Fibroblast of skin of back (primary cell): ENCODE results near the gene TAF1B.

Experiments used
- DNase-seq: peaks from one replicate; pipeline ENCODE4 v3.0.0-alpha.2; 2013

Gene TAF1B

GRCh38 chr2:9808334-9809063 lies 34.8 kb upstream of the TAF1B start:
- DNase-seq: no peak

- no peak for DNase-seq
Observed at GRCh38 chr2:9809064-9809356, 34.3 kb upstream of the TAF1B start.

- DNase-seq: no peak
Observed at GRCh38 chr2:9809448-9810088, 33.7 kb upstream of the TAF1B start.

GRCh38 chr2:9811216-9811615 lies 32.1 kb upstream of the TAF1B start:
- DNase-seq: no peak

GRCh38 chr2:9811679-9812511 lies 31.4 kb upstream of the TAF1B start:
- no peak for DNase-seq

- no peak for DNase-seq
Observed at GRCh38 chr2:9812945-9813311, 30.3 kb upstream of the TAF1B start.

GRCh38 chr2:9813312-9814128 lies 29.8 kb upstream of the TAF1B start:
- DNase-seq: peak; percentile 53

- DNase-seq: no peak
Observed at GRCh38 chr2:9814129-9814868, 29.0 kb upstream of the TAF1B start.

GRCh38 chr2:9815076-9815475 lies 28.2 kb upstream of the TAF1B start:
- no peak for DNase-seq

GRCh38 chr2:9815844-9816279 lies 27.4 kb upstream of the TAF1B start:
- no peak for DNase-seq

GRCh38 chr2:9818097-9818496 lies 25.2 kb upstream of the TAF1B start:
- no peak for DNase-seq

GRCh38 chr2:9819551-9819950 lies 23.7 kb upstream of the TAF1B start:
- DNase-seq: no peak

GRCh38 chr2:9820020-9820973 lies 23.0 kb upstream of the TAF1B start:
- peak; percentile 65 for DNase-seq

GRCh38 chr2:9821805-9822445 lies 21.3 kb upstream of the TAF1B start:
- DNase-seq: no peak

GRCh38 chr2:9824441-9824840 lies 18.8 kb upstream of the TAF1B start:
- no peak for DNase-seq

GRCh38 chr2:9824956-9825720 lies 18.1 kb upstream of the TAF1B start:
- peak; percentile 31 for DNase-seq

GRCh38 chr2:9826208-9826607 lies 17.1 kb upstream of the TAF1B start:
- no peak for DNase-seq

GRCh38 chr2:9830685-9831410 lies 12.4 kb upstream of the TAF1B start:
- no peak for DNase-seq

GRCh38 chr2:9831670-9832069 lies 11.6 kb upstream of the TAF1B start:
- no peak for DNase-seq
